HEK293 (cell line): ENCODE measurements around the gene NUFIP2.
"Not testable (repeated sequence)": the region's sequence is repeated elsewhere in the genome, so short reads cannot be mapped to it uniquely, and the experiment has no call there.

ENCODE experiments used
- CTCF ChIA-PET: fragments of 350-600 bp; formaldehyde crosslinking; extraction: SDS; loops from one replicate; lab custom pipeline; 2021; ENCODE audit warnings: antibody characterized with exemption; lab: Yijun Ruan, JAX
- POLR2A ChIA-PET: fragments of 300-600 bp; formaldehyde crosslinking; extraction: SDS; loops from one replicate; lab custom pipeline; 2020; ENCODE audit warnings: antibody characterized with exemption, inconsistent platforms; lab: Yijun Ruan, JAX
- H3K27ac ChIP-seq: fragments of 200-500 bp; sonication (Bioruptor generic); 2 replicates; pipeline ENCODE4 v1.5.1; 2014; ENCODE audit warnings: low read depth, low read length, control low read depth, inconsistent platforms; ENCODE audit errors: extremely low read depth
- H3K36me3 ChIP-seq, 2 experiments: fragments of 200-500 bp in 1 of 2; sonication (Bioruptor generic) in 1 of 2; 1 replicate in 1 of 2; 2 replicates in 1 of 2; pipeline ENCODE4 v1.5.1; 2014 to 2017; ENCODE audit warnings: inconsistent platforms in 2 of 2, low read length in 2 of 2; ENCODE audit not compliant: control insufficient read depth in 2 of 2, insufficient read depth in 1 of 2
- H3K4me1 ChIP-seq: fragments of 200-500 bp; sonication (Bioruptor generic); 2 replicates; pipeline ENCODE4 v1.5.1; 2014; ENCODE audit warnings: mild to moderate bottlenecking, low read length, inconsistent platforms; ENCODE audit not compliant: control insufficient read depth, insufficient read depth
- H3K4me3 ChIP-seq: 2 replicates; pipeline ENCODE4 v1.5.1; 2011; ENCODE audit warnings: low read depth, mild to moderate bottlenecking, control low read depth, low read length, moderate library complexity
- H3K9me3 ChIP-seq: fragments of 200-500 bp; sonication (Bioruptor generic); 2 replicates; pipeline ENCODE4 v1.5.1; 2014; ENCODE audit warnings: low read depth, low read length, inconsistent platforms; ENCODE audit not compliant: control insufficient read depth, insufficient read depth
- HOXC10 ChIP-seq: sonication (generic); formaldehyde crosslinking; IDR thresholded peaks from 2 replicates; pipeline ENCODE4 v1.8.1; 2023; ENCODE audit warnings: mild to moderate bottlenecking, missing genetic modification reagents
- SETDB1 ChIP-seq: IDR thresholded peaks from one replicate; pipeline ENCODE4 v1.6.1; 2017; ENCODE audit warnings: mild to moderate bottlenecking, low read length, moderate library complexity, mixed read lengths; ENCODE audit not compliant: insufficient read length
- SP7 ChIP-seq: fragments of 450-650 bp; formaldehyde crosslinking; IDR thresholded peaks from 2 replicates; pipeline ENCODE4 v1.5.1; 2016; ENCODE audit warnings: missing biosample characterization, missing genetic modification characterization
- ZBTB21 ChIP-seq: fragments of 450-650 bp; formaldehyde crosslinking; IDR thresholded peaks from 2 replicates; pipeline ENCODE4 v1.5.1; 2017; ENCODE audit warnings: missing biosample characterization, missing genetic modification characterization
- ZBTB6 ChIP-seq: fragments of 450-650 bp; formaldehyde crosslinking; IDR thresholded peaks from 2 replicates; pipeline ENCODE4 v1.5.1; 2017; ENCODE audit warnings: missing biosample characterization, missing genetic modification characterization
- ZFP3 ChIP-seq: fragments of 450-650 bp; formaldehyde crosslinking; IDR thresholded peaks from 2 replicates; pipeline ENCODE4 v1.5.1; 2016; ENCODE audit warnings: low read depth, missing biosample characterization, missing genetic modification characterization
- ZNF132 ChIP-seq: fragments of 450-650 bp; formaldehyde crosslinking; IDR thresholded peaks from 2 replicates; pipeline ENCODE4 v1.5.1; 2017; ENCODE audit warnings: missing biosample characterization, missing genetic modification characterization, borderline replicate concordance
- ZNF146 ChIP-seq: fragments of 450-650 bp; formaldehyde crosslinking; IDR thresholded peaks from 2 replicates; pipeline ENCODE4 v1.5.1; 2016; ENCODE audit warnings: missing biosample characterization, missing genetic modification characterization
- ZNF202 ChIP-seq: fragments of 450-650 bp; formaldehyde crosslinking; IDR thresholded peaks from 2 replicates; pipeline ENCODE4 v1.5.1; 2016; ENCODE audit warnings: missing biosample characterization, missing genetic modification characterization, borderline replicate concordance
- ZNF26 ChIP-seq: fragments of 450-650 bp; formaldehyde crosslinking; IDR thresholded peaks from 2 replicates; pipeline ENCODE4 v1.5.1; 2016; ENCODE audit warnings: missing biosample characterization, missing genetic modification characterization
- ZNF335 ChIP-seq: fragments of 450-650 bp; formaldehyde crosslinking; conservative IDR thresholded peaks from 2 replicates; pipeline ENCODE4 v1.5.1; 2016; ENCODE audit warnings: missing biosample characterization, missing genetic modification characterization
- ZNF510 ChIP-seq: fragments of 450-650 bp; formaldehyde crosslinking; IDR thresholded peaks from 2 replicates; pipeline ENCODE4 v1.5.1; 2018; ENCODE audit warnings: mild to moderate bottlenecking, missing genetic modification characterization, missing biosample characterization; ENCODE audit not compliant: insufficient replicate concordance
- ZNF518A ChIP-seq: fragments of 450-650 bp; formaldehyde crosslinking; conservative IDR thresholded peaks from 2 replicates; pipeline ENCODE4 v1.5.1; 2016; ENCODE audit warnings: low read depth, missing biosample characterization, missing genetic modification characterization
- ZNF692 ChIP-seq: fragments of 450-650 bp; formaldehyde crosslinking; IDR thresholded peaks from 2 replicates; pipeline ENCODE4 v1.5.1; 2016; ENCODE audit warnings: missing biosample characterization, missing genetic modification characterization
- ZNF791 ChIP-seq: fragments of 450-650 bp; formaldehyde crosslinking; IDR thresholded peaks from 2 replicates; pipeline ENCODE4 v1.5.1; 2016; ENCODE audit warnings: missing biosample characterization, missing genetic modification characterization
- ZSCAN23 ChIP-seq: fragments of 450-650 bp; formaldehyde crosslinking; IDR thresholded peaks from 2 replicates; pipeline ENCODE4 v1.5.1; 2016; ENCODE audit warnings: missing biosample characterization, missing genetic modification characterization
- TF ChIP-seq, protein P1 (sequence below): fragments of 450-650 bp; formaldehyde crosslinking; IDR thresholded peaks from 2 replicates; pipeline ENCODE4 v1.5.1; 2016; ENCODE audit warnings: missing biosample characterization, missing genetic modification characterization

NUFIP2 gene

DNA sequence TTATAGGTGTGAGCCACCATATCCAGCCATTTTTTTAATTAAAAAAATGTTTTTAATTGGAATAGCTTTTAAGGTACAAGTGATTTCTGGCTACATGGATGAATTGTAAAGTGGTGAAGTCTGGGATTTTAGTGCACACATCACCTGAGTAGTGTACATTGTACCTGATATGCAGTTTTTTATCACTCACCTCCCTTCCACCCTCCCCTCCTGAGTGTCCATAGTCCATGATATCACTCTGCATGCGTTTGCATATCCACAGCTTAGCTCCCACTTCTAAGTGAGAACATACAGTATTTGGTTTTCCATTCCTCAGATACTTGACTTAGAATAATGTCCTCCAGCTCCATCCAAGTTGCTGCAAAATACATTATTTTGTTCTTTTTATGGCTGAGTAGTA, 60.6 kb downstream of the NUFIP2 start:
- H3K36me3 ChIP-seq = no peaks in the 10 kb centered on the region
- H3K9me3 ChIP-seq = no peaks in the 10 kb centered on the region
- TF ChIP-seq ZNF146 (tag by site-specific recombination) (0 out of 2 replicates have a peak, but pooled peaks have one; percentile 48), ZNF335 (tag by site-specific recombination) (no peak)
- ChIA-PET POLR2A (interaction anchor here (0.6 kb wide), 1 partner anchor 24 kb away, joined by 3 read pairs; no protein-coding TSS in a partner anchor), CTCF (interaction anchor here (0.6 to 5.8 kb wide), 8 partner anchors 10 to 85 kb away, joined by 3 to 47 read pairs (median 4); partner anchors contain the start of gene MYO18A)
- no peaks in the 10 kb centered on the region for H3K4me1 ChIP-seq
- H3K4me3 ChIP-seq = no peak overlapping the region
- H3K27ac ChIP-seq = no peak overlapping the region

DNA sequence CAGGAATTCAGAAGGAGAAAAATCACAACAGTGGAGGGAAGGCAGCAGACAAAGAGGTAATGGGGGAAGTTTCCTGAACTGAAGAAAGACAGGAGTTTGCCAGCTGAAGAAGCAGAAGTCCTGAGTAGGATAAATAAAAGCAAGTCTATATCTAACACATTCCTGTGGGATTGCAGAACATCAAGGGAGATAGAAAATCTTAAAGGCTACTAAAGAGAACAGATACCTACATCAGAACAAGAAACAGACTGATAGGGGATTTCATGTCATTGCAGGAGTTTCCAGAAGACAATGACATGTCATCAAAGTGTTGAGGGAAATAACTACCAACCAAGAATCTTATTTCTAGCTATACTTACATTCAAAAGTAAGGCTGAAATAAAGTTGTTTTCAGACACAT, 68.6 kb downstream of the NUFIP2 start:
- Histone ChIP-seq H3K9me3 (no peaks in the 10 kb centered on the region), H3K4me1 (no peaks in the 10 kb centered on the region), H3K36me3 (no peaks in the 10 kb centered on the region), H3K27ac (no peak overlapping the region), H3K4me3 (no peak overlapping the region)
- TF ChIP-seq SETDB1 (no peak), ZNF510 (tag by site-specific recombination) (no peak), ZNF518A (tag by site-specific recombination) (no peak), HOXC10 (CRISPR knock-in tag) (no peak), ZNF692 (tag by site-specific recombination) (no peak), ZNF791 (no peak), ZFP3 (no peak), ZBTB21 (tag by site-specific recombination) (no peak), SP7 (tag by site-specific recombination) (no peak), ZNF26 (tag by site-specific recombination) (no peak), ZSCAN23 (tag by site-specific recombination) (no peak), ZBTB6 (tag by site-specific recombination) (no peak), ZNF202 (no peak), ZNF132 (tag by site-specific recombination) (no peak)
- TF ChIP-seq, protein P1, sequence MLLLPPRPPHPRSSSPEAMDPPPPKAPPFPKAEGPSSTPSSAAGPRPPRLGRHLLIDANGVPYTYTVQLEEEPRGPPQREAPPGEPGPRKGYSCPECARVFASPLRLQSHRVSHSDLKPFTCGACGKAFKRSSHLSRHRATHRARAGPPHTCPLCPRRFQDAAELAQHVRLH (tag by site-specific recombination) = no peak
- POLR2A ChIA-PET = no interaction called here
- CTCF ChIA-PET = interaction anchor here (0.7 to 1.9 kb wide), 4 partner anchors 11 to 145 kb away, joined by 3 to 7 read pairs (median 4); no protein-coding TSS in a partner anchor

GRCh38 chr17:29221338-29221737, 72.6 kb downstream of the NUFIP2 start:
- H3K4me3 ChIP-seq, POLR2A ChIA-PET: not testable (repeated sequence)
- CTCF ChIA-PET = interaction anchor here (1.0 to 12.0 kb wide), 12 partner anchors 12 to 97 kb away, joined by 3 to 235 read pairs (median 36); partner anchors contain the start of gene MYO18A

More at GRCh38 chr17:29221338-29221737, 72.6 kb downstream of the NUFIP2 start:
- not testable (repeated sequence) for H3K9me3 ChIP-seq, H3K4me1 ChIP-seq, H3K27ac ChIP-seq, H3K36me3 ChIP-seq
